NCI-H774 (cell line): Measurements from ENCODE around the gene ACVR2B.

Source experiments
- DNase-seq: peaks from one replicate; lab custom pipeline; 2025; lab: John Stamatoyannopoulos, UW

The ACVR2B gene

DNA sequence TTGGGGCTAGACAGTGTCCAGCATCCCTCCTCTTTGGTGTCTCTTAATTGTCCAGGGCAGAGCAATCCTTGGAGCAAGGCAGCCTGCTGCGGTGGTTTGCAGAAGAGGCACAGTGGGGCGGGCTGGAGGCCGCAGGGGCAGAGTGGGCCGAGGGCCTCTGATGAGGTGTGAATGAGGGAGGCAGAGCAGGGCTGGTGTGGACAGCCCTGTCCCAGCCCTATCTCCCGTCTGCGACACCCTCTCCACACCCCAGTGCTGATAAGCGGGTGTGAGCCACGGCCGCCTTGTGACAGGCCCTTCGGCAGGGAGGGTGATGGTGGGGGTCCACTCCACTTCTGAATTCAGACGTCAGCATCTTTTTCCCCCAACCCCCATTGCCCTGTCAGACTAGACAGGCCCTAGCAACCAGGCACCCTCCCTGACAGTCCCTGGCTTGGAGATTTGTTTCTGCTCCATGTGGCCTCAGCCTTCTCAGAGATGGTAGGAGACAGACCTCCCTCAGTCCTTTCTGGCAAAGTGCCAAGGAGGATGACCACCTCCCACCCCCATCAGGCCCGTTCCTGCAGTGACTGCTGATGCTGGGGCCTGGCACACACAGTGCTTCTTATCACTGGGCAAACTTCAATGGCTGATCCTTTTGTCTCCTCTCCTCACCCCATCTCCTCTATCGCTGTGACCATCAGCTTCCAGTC is 79.7 kb downstream of the ACVR2B start:
- DNase-seq, result no peak

DNA sequence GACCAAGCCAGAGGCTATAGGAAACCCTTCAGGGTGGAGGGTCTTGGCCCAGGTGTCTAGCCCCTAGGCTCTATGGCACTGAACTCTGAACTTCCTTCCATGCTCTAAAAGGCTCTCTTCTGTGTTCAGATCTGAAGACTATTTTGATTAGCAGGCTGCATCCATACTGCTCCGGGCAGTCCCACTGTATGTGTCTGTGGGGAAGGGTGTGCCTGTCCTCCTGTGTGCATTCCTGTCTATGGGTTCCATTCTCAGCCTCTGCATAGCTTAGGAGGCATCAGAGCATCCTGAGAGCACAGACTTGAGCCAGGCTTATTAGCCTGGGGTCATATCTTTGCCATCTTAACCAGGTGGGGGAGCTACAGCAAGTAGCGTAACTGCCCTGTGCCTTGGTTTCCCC is 80.5 kb downstream of the ACVR2B start:
- no peak for DNase-seq

DNA sequence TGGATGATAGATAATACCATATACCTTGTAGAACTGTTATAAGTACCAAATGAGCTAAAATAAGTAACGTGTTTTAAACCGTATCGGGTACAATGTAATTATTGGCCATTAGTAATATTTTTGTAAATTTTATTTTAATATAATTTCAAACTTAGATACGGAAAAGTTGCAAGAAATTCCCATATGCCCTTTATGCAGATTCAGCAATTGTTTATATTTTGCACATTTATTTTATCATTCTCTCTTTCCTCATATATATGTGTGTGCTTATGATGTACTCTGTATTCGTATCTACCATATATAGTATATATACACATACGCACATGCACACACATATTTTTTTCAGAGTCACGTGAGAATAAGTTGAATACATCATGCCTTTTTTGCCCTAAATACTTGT is 80.9 kb downstream of the ACVR2B start:
- DNase-seq, result no peak

DNA sequence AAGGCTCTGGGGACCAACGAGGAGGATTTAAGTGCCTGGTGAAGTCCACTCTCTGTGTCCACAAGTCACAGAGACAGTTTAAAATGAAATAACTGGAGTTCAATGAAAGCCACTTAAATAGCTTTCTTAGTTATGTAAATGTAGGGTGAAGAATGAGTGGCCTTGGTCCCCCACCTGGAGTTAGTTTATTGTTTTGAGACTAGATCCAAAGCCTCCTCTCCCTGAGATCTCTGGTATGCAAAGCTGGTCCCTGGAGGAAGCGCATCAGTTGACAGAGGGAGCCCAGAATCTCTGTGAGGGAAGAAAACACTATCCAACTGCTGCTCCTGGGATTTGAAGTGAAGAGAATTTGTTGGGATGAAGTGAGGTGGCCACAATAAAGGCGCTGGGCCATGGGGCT is 83.0 kb downstream of the ACVR2B start:
- no peak for DNase-seq

DNA sequence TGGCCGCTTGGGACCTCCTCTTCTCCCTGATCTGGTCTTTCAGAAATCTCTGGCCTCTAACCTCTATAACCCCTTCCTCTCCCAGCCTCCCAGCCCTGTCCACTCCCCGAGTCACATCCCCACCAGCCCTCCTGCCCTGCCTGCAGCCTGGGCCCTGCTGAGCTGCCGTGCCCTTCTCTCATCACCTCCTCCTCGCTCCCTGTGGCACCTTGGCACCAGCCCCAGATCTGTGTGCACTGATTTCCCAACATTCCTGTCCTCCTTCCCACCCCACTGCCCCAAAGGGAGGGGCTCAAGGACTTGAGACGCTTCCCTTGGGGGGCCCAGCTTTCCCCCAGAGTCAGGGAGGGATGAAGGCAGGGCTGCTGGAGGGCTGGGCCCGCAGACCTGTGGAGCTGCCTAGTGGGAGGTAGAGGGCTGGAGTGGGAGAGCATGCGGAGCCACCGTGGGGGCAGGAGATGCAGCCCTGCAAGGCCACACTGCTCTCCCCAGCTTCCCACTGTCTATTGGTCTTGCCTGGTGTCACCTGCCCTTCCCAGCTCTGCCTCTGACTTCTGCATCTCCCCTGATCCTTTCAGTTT is 85.2 kb downstream of the ACVR2B start:
- no peak for DNase-seq

DNA sequence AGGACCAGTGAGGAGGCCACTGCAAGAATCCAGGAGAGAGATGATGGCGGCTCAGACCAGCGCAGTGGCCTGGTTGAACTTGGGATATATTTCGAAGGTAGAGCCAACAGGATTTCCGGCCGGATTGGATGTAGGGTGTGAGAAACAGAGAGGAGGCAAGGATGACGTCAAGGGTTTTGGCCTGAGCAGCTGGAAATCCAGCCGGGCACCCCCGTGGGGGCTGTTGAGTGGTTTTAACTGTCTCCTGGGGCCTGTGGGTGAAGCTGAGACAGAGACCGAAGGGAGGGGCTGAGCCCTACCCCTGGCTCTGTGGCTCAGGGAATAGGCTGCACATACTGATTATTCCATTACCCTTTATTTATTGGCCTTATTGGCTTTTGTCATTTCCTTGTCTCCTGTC is 88.1 kb downstream of the ACVR2B start:
- no peak for DNase-seq
